A673 (cell line): ENCODE measurements around the gene BEAN1.

ENCODE experiments used
- CTCF ChIP-seq: fragments of 300-800, 200-600 bp; sonication (generic); conservative IDR thresholded peaks from 2 replicates; pipeline ENCODE4 v1.5.1; 2017; ENCODE audit warnings: low read depth, mild to moderate bottlenecking, antibody characterized with exemption, low read length, moderate library complexity, mixed read lengths
- EZH2 ChIP-seq: fragments of 200-600 bp; sonication (generic); IDR thresholded peaks from 2 replicates; pipeline ENCODE4 v1.6.1; 2017; ENCODE audit warnings: borderline replicate concordance, low read depth, mild to moderate bottlenecking, mixed read lengths, antibody characterized with exemption, low read length; ENCODE audit not compliant: poor library complexity, severe bottlenecking

GRCh38 chr16:66387817-66388332 lies 39.2 kb upstream of the BEAN1 start:
- no peak for TF ChIP-seq CTCF
- TF ChIP-seq EZH2 = no peak
